ENCODE data around the gene GDPD3. TPM values are rescaled to one million over a fixed set of nuclear protein-coding genes. Genes with fewer than 3 reads are reported as not detected.

Gene GDPD3
- total RNA-seq, 1 donor from 2014 or later: 1.8 TPM

DNA sequence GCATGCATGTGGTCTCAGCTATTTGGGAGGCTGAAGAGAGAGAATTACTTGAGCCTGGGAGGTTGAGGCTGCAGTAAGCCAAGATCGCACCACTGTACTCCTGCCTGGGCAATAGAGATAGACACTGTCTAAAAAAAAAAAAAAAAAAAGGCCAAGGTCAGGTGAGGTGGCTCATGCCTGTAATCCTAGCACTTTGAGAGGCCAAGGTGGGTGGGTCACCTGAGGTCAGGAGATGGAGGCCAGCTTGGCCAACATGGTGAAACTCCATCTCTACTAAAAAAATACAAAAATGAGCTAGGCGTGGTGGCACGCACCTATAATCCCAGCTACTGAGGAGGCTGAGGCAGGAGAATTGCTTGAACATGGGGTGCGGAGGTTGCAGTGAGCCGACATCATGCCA, 41.9 kb upstream of the GDPD3 start:
- H3K4me3 Mint-ChIP-seq (ENCODE audit: unreplicated experiment): no peak overlapping the region
- H3K27ac Mint-ChIP-seq (ENCODE audit: unreplicated experiment): no peak overlapping the region
- Histone ChIP-seq H3K9me3 (ENCODE audit: insufficient read depth, low read depth, low read length) (no peaks in the 10 kb centered on the region), H3K36me3 (ENCODE audit: insufficient read depth, low read length) (no peaks in the 10 kb centered on the region), H3K27ac (ENCODE audit: low read depth, low read length) (no peak overlapping the region), H3K4me2 (ENCODE audit: low read length) (no peak overlapping the region), H3K79me2 (ENCODE audit: insufficient read depth, low read length) (no peaks in the 10 kb centered on the region), H2AFZ (ENCODE audit: low read depth, low read length) (no peak overlapping the region), H3K4me1 (ENCODE audit: insufficient read depth, low read length) (no peaks in the 10 kb centered on the region), H4K20me1 (ENCODE audit: insufficient read depth, low read length) (no peaks in the 10 kb centered on the region), H3K4me3 (ENCODE audit: insufficient read depth, low read depth, low read length) (no peak overlapping the region), H3K27me3 (ENCODE audit: insufficient read depth, low read length) (no peaks in the 10 kb centered on the region), H3K9ac (ENCODE audit: low read length) (no peak overlapping the region)
- peaks cover 8% of the 10 kb centered on the region for H3K9me3 Mint-ChIP-seq (ENCODE audit: unreplicated experiment)
- no peaks in the 10 kb centered on the region for H3K36me3 Mint-ChIP-seq (ENCODE audit: low read depth, unreplicated experiment)
- DNase-seq (ENCODE audit: low read depth) (no peak), FAIRE-seq (no peak)
- TF ChIP-seq, protein P1, sequence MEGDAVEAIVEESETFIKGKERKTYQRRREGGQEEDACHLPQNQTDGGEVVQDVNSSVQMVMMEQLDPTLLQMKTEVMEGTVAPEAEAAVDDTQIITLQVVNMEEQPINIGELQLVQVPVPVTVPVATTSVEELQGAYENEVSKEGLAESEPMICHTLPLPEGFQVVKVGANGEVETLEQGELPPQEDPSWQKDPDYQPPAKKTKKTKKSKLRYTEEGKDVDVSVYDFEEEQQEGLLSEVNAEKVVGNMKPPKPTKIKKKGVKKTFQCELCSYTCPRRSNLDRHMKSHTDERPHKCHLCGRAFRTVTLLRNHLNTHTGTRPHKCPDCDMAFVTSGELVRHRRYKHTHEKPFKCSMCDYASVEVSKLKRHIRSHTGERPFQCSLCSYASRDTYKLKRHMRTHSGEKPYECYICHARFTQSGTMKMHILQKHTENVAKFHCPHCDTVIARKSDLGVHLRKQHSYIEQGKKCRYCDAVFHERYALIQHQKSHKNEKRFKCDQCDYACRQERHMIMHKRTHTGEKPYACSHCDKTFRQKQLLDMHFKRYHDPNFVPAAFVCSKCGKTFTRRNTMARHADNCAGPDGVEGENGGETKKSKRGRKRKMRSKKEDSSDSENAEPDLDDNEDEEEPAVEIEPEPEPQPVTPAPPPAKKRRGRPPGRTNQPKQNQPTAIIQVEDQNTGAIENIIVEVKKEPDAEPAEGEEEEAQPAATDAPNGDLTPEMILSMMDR (IDR thresholded peaks at IDR 0.05; ENCODE audit: insufficient read depth, low read depth, low read length): no peak
- no peak for TF ChIP-seq EZH2 (IDR thresholded peaks at IDR 0.05; ENCODE audit: insufficient read depth, low read length)
- H3K4me1 Mint-ChIP-seq (ENCODE audit: low read depth, unreplicated experiment): no peaks in the 10 kb centered on the region
- no peaks in the 10 kb centered on the region for H3K27me3 Mint-ChIP-seq (ENCODE audit: low read depth, unreplicated experiment)

DNA sequence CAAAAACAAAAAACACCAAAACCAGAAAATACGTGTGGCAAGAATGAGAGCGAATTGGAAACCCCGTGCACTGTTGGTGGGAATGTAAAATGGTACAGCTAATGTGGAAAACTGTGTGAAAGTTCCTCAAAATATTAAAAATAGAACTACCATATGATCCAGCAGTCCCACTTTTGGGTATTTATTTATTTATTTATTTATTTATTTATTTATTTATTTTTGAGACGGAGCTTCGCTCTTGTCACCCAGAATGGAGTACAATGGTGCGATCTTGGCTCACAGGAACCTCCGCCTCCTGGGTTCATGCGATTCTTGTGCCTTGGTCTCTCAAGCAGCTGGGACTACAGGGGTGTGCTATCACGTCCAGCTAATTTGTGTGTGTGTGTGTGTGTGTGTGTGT, 39.2 kb upstream of the GDPD3 start:
- no peaks in the 10 kb centered on the region for H3K36me3 ChIP-seq (ENCODE audit: insufficient read depth, low read length)
- no peak overlapping the region for H3K4me3 ChIP-seq (ENCODE audit: insufficient read depth, low read depth, low read length)

DNA sequence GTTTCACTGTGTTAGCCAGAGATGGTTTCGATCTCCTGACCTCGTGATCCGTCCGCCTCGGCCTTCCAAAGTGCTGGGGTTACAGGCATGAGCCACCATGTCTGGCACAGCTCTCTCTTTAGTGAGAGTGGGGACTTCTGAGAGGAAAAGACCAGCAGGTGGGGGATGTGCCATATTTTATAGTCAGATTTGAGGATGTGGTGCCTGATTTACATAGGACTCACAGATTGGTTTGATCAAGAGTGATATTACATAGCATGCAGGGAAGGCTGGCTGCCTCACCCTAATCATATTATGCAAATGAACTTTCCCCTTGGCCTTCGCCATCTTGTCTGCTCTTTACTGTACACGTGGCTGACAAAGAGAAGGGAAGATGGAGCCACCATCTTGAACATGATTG, 37.8 kb upstream of the GDPD3 start:
- no peak for DNase-seq (ENCODE audit: low read depth)
- FAIRE-seq: no peak
- H3K36me3 ChIP-seq (ENCODE audit: insufficient read depth, low read length): no peaks in the 10 kb centered on the region
- H3K9me3 ChIP-seq (ENCODE audit: insufficient read depth, low read depth, low read length): peaks cover 2% of the 10 kb centered on the region
- no peak overlapping the region for H3K9ac ChIP-seq (ENCODE audit: low read length)
- TF ChIP-seq, protein P1 (IDR thresholded peaks at IDR 0.05; ENCODE audit: insufficient read depth, low read depth, low read length): no peak
- no peak for TF ChIP-seq EZH2 (IDR thresholded peaks at IDR 0.05; ENCODE audit: insufficient read depth, low read length)
- no peak overlapping the region for H3K4me3 ChIP-seq (ENCODE audit: insufficient read depth, low read depth, low read length)
- Mint-ChIP-seq H3K9me3 (ENCODE audit: unreplicated experiment) (peaks cover 20% of the 10 kb centered on the region), H3K4me1 (ENCODE audit: low read depth, unreplicated experiment) (no peaks in the 10 kb centered on the region), H3K4me3 (ENCODE audit: unreplicated experiment) (no peak overlapping the region), H3K27ac (ENCODE audit: unreplicated experiment) (no peak overlapping the region), H3K27me3 (ENCODE audit: low read depth, unreplicated experiment) (no peaks in the 10 kb centered on the region), H3K36me3 (ENCODE audit: low read depth, unreplicated experiment) (no peaks in the 10 kb centered on the region)
- no peaks in the 10 kb centered on the region for H3K79me2 ChIP-seq (ENCODE audit: insufficient read depth, low read length)
- no peaks in the 10 kb centered on the region for H3K27me3 ChIP-seq (ENCODE audit: insufficient read depth, low read length)
- no peaks in the 10 kb centered on the region for H4K20me1 ChIP-seq (ENCODE audit: insufficient read depth, low read length)
- H2AFZ ChIP-seq (ENCODE audit: low read depth, low read length): no peak overlapping the region
- no peak overlapping the region for H3K4me2 ChIP-seq (ENCODE audit: low read length)
- no peaks in the 10 kb centered on the region for H3K4me1 ChIP-seq (ENCODE audit: insufficient read depth, low read length)
- no peak overlapping the region for H3K27ac ChIP-seq (ENCODE audit: low read depth, low read length)

More for the DNA sequence above, 39.2 kb upstream of the GDPD3 start:
- H3K9ac ChIP-seq (ENCODE audit: low read length): no peak overlapping the region
- no peaks in the 10 kb centered on the region for H3K79me2 ChIP-seq (ENCODE audit: insufficient read depth, low read length)
- FAIRE-seq (no peak), DNase-seq (ENCODE audit: low read depth) (no peak)
- no peaks in the 10 kb centered on the region for H4K20me1 ChIP-seq (ENCODE audit: insufficient read depth, low read length)
- H3K27me3 ChIP-seq (ENCODE audit: insufficient read depth, low read length): no peaks in the 10 kb centered on the region
- H3K4me2 ChIP-seq (ENCODE audit: low read length): no peak overlapping the region
- Mint-ChIP-seq H3K9me3 (ENCODE audit: unreplicated experiment) (peaks cover 18% of the 10 kb centered on the region), H3K36me3 (ENCODE audit: low read depth, unreplicated experiment) (no peaks in the 10 kb centered on the region), H3K4me1 (ENCODE audit: low read depth, unreplicated experiment) (no peaks in the 10 kb centered on the region), H3K27ac (ENCODE audit: unreplicated experiment) (no peak overlapping the region), H3K27me3 (ENCODE audit: low read depth, unreplicated experiment) (no peaks in the 10 kb centered on the region), H3K4me3 (ENCODE audit: unreplicated experiment) (no peak overlapping the region)
- no peak for TF ChIP-seq EZH2 (IDR thresholded peaks at IDR 0.05; ENCODE audit: insufficient read depth, low read length)
- TF ChIP-seq, protein P1 (IDR thresholded peaks at IDR 0.05; ENCODE audit: insufficient read depth, low read depth, low read length): no peak
- no peak overlapping the region for H2AFZ ChIP-seq (ENCODE audit: low read depth, low read length)
- H3K9me3 ChIP-seq (ENCODE audit: insufficient read depth, low read depth, low read length): peaks cover 2% of the 10 kb centered on the region
- no peak overlapping the region for H3K27ac ChIP-seq (ENCODE audit: low read depth, low read length)
- H3K4me1 ChIP-seq (ENCODE audit: insufficient read depth, low read length): no peaks in the 10 kb centered on the region
